K562 (cell line): Measurements from ENCODE around the gene ELMOD2. TPM values are rescaled to one million over a fixed set of nuclear protein-coding genes. Genes with fewer than 3 reads are reported as not detected.

Source experiments
- BMI1 ChIP-seq: fragments of 150-350 bp; IDR thresholded peaks from 2 replicates; pipeline ENCODE4 v1.6.1; 2014; ENCODE audit warnings: low read length
- BRF1 ChIP-seq: IDR thresholded peaks from 3 replicates; pipeline ENCODE4 v1.6.1; 2011; ENCODE audit warnings: borderline replicate concordance, mild to moderate bottlenecking; ENCODE audit not compliant: insufficient read length; ENCODE audit errors: extremely low read depth
- CHD2 ChIP-seq: IDR thresholded peaks from 2 replicates; pipeline ENCODE4 v1.6.1; 2011; ENCODE audit warnings: low read depth, low read length
- CHD4 ChIP-seq: fragments of 200-600 bp; sonication (generic); IDR thresholded peaks from 3 replicates; pipeline ENCODE4 v1.6.1; 2012; ENCODE audit warnings: low read depth, mild to moderate bottlenecking, mixed read lengths, low read length, inconsistent platforms; ENCODE audit not compliant: insufficient read depth, insufficient replicate concordance, poor library complexity, severe bottlenecking
- CTBP1 ChIP-seq: fragments of 450-650 bp; IDR thresholded peaks from 2 replicates; pipeline ENCODE4 v1.6.1; 2016; ENCODE audit warnings: borderline replicate concordance
- ELK1 ChIP-seq: sonication (generic); formaldehyde crosslinking; IDR thresholded peaks from 2 replicates; pipeline ENCODE4 v1.8.1; 2022; ENCODE audit warnings: missing genetic modification reagents
- GATAD2B ChIP-seq: fragments of 450-650 bp; IDR thresholded peaks from 2 replicates; pipeline ENCODE4 v1.6.1; 2017; ENCODE audit warnings: mild to moderate bottlenecking, borderline replicate concordance
- HDGF ChIP-seq: fragments of 450-650 bp; IDR thresholded peaks from 2 replicates; pipeline ENCODE4 v1.6.1; 2016
- MGA ChIP-seq: fragments of 450-650 bp; IDR thresholded peaks from 2 replicates; pipeline ENCODE4 v1.6.1; 2016; ENCODE audit warnings: mild to moderate bottlenecking, moderate library complexity
- POLR2AphosphoS2 ChIP-seq: IDR thresholded peaks from 2 replicates; pipeline ENCODE4 v1.6.1; 2012; ENCODE audit warnings: low read length, improper control_type of control experiment
- PPARD ChIP-seq: fragments of 250-450 bp; sonication (Bioruptor Pico); IDR thresholded peaks from 2 replicates; pipeline ENCODE4 v1.8.0; 2022; ENCODE audit warnings: inconsistent platforms, mild to moderate bottlenecking, moderate library complexity
- TRIM28 ChIP-seq: fragments of 450-650 bp; IDR thresholded peaks from 2 replicates; pipeline ENCODE4 v1.6.1; 2017
- ZFP30 ChIP-seq: fragments of 250-450 bp; sonication (Bioruptor Pico); IDR thresholded peaks from 2 replicates; pipeline ENCODE4 v1.8.0; 2022; ENCODE audit warnings: moderate library complexity, mild to moderate bottlenecking, inconsistent platforms, borderline replicate concordance
- ZNF589 ChIP-seq: fragments of 200-800 bp; sonication (Bioruptor generic); IDR thresholded peaks from 2 replicates; pipeline ENCODE4 v1.6.1; 2016; ENCODE audit warnings: low read depth, missing genetic modification characterization, missing compliant biosample characterization
- ZNF740 ChIP-seq, 3 experiments: fragments of 200-800 bp in 1 of 3; sonication (Bioruptor generic) in 1 of 3; sonication (generic) in 1 of 3; formaldehyde crosslinking in 1 of 3; IDR thresholded peaks; 2 replicates each; pipeline versions ENCODE4 v1.6.1 to v1.8.0; 2016 to 2022; ENCODE audit warnings: mild to moderate bottlenecking in 2 of 3, missing compliant biosample characterization in 2 of 3, missing genetic modification characterization in 2 of 3, missing genetic modification reagents in 1 of 3
- polyA plus RNA-seq, 8 experiments: library from polyadenylated mRNA; depleted of rRNA in 4 of 8; stranded (reverse) in 5 of 8; unstranded in 3 of 8; fragments of >200 nt; fragmentation: Nextera tagmentation in 2 of 8; fragmentation: Illumina TruSeq in 1 of 8; extraction: Ambion mirVana in 2 of 8; extraction: Trizol in 1 of 8; gene quantifications; 2 replicates each; pipeline versions ENCODE4 v1.2.1 to v1.2.3, GENCODE V29; 2011 to 2014; ENCODE audit warnings: inconsistent platforms in 1 of 8, missing spikeins in 1 of 8
- total RNA-seq, 7 experiments: library from RNA; depleted of rRNA in 6 of 7; stranded (reverse); fragments of >200 nt in 6 of 7; fragmentation: Illumina TruSeq in 2 of 7; extraction: Trizol in 2 of 7; gene quantifications; 2 replicates each; pipeline versions ENCODE4 v1.2.1 to v1.2.3, GENCODE V29; 2011 to 2021; ENCODE audit warnings: low replicate concordance in 1 of 7

Gene ELMOD2
- total and polyA plus RNA-seq, 9 of the 15 experiments (the other 6 are each of a cell fraction or from before 2014, with no cell fraction given) = 11.0 to 23.3 (median 14.3) TPM

DNA sequence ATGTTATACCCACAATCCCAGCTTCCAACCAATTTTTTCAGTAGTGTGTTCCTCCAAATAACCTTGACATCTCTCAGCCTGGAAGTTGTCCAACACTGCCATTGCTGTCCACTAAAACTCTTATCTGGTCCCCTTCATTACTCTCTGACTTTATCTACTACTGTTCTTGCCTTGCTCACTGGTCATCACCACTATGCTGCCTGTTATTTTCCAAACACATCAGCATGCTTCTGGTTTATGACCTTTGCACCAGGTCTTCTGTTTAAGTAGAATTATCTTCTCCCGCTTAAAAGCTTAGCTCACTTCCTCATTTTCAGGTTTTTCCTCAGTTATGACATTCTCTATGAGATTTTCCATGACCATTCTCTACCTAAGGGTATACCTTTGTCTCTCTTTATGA, 5.5 kb downstream of the ELMOD2 start (continued):
- TF ChIP-seq MGA (peak; percentile 79), BRF1 (no peak), ZNF589 (CRISPR knock-in tag) (no peak), ZNF740 (CRISPR knock-in tag; IDR thresholded peaks at IDR 0.05) (no peak), ZNF740 (tag; IDR thresholded peaks at IDR 0.05) (no peak), POLR2AphosphoS2 (no peak), ELK1 (CRISPR knock-in tag) (no peak), TRIM28 (peak; percentile 59; the same call in 1 of the 2 replicates), HDGF (no peak), BMI1 (no peak), CTBP1 (peak; percentile 97), CHD2 (no peak), GATAD2B (peak; percentile 63; the same call in 1 of the 2 replicates), ZFP30 (no peak), CHD4 (no peak), PPARD (CRISPR knock-in tag) (no peak)
